Vagina (tissue), 2 donors: ENCODE data around the gene TMEM154.

Experiments
- POLR2A ChIP-seq, 2 donors: fragments of 450-650 bp; IDR thresholded peaks; one replicate each; pipeline ENCODE4 v1.6.1; 2017; ENCODE audit warnings: antibody characterized with exemption in 2 of 2, mild to moderate bottlenecking in 2 of 2, moderate library complexity in 2 of 2
- TF ChIP-seq, protein P1 (sequence below), 3 experiments: fragments of 450-650 bp in 2 of 3; fragments of 200-600 bp in 1 of 3; sonication (generic) in 1 of 3; IDR thresholded peaks; one replicate each; pipeline ENCODE4 v1.5.1; 2017 to 2019; ENCODE audit warnings: antibody characterized with exemption in 3 of 3, mild to moderate bottlenecking in 2 of 3, moderate library complexity in 2 of 3

DNA sequence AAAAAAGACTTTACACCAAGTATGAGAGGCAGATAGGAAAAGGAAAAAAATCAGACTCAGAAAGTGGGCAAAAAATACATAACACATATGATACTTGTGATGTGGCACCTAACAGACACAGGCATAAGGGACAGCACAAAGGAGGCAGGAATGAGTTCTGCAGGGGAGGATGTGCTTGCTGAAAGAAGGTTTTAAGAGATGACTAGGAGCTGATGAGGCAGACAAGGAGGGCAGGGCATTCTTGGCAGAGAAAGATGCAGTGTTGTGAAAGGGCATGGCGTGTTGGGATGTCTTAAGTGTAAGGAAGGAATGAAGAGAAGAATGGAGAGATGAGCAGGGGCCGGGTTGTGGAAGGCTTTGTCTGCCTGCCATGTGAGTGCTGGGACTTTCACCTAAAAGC is 49.7 kb upstream of the TMEM154 start:
- TF ChIP-seq POLR2A (IDR thresholded peaks at IDR 0.05), result no peak
- TF ChIP-seq, protein P1, sequence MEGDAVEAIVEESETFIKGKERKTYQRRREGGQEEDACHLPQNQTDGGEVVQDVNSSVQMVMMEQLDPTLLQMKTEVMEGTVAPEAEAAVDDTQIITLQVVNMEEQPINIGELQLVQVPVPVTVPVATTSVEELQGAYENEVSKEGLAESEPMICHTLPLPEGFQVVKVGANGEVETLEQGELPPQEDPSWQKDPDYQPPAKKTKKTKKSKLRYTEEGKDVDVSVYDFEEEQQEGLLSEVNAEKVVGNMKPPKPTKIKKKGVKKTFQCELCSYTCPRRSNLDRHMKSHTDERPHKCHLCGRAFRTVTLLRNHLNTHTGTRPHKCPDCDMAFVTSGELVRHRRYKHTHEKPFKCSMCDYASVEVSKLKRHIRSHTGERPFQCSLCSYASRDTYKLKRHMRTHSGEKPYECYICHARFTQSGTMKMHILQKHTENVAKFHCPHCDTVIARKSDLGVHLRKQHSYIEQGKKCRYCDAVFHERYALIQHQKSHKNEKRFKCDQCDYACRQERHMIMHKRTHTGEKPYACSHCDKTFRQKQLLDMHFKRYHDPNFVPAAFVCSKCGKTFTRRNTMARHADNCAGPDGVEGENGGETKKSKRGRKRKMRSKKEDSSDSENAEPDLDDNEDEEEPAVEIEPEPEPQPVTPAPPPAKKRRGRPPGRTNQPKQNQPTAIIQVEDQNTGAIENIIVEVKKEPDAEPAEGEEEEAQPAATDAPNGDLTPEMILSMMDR (IDR thresholded peaks at IDR 0.05), result no peak
